HG03575 (cell line): ENCODE measurements around the gene SPRR5.

Experiments
- ATAC-seq: cut with Tn5 transposase; IDR thresholded peaks from one replicate; pipeline ENCODE4 v1.9.1; 2021; ENCODE audit not compliant: unreplicated experiment, insufficient number of reproducible peaks, low FRiP score; ENCODE audit errors: extremely low read depth

Gene SPRR5, protein sequence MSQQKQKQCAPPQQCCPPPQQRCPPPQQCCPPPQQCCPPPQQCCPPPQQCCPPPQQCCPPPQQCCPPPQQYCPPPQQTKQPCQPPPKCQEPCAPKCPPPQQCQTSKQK

GRCh38 chr1:152946651-152947256 lies at the start of gene SPRR5:
SPRR5 (plus strand) TSS chr1:152947206; CDS start chr1:152948555, 1,349 bp downstream.
- ATAC-seq, result no peak

DNA sequence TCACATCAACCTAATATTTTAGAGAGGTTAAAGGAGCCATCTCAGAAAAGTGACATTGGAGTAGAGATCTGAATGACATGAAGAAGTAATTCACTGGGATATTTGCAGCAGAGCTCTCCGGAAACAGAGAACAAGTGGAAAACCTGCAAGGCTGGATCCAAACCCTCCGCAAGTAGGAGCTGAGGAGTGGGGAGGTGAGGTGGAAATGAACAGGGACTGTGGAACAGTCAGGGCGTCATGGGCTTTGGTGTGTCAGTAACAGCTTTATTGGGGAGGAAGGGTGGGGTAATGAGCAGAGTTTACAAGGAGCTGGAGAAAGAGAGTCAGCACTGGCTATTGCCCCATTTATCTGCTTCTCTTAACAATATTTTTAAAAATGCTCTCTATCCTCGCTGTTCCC lies 48.0 kb upstream of the SPRR5 start:
- ATAC-seq, result no peak

GRCh38 chr1:152899883-152900282 lies 47.1 kb upstream of the SPRR5 start:
- no peak for ATAC-seq

- no peak for ATAC-seq
Observed at GRCh38 chr1:152901631-152902030, 45.4 kb upstream of the SPRR5 start.

GRCh38 chr1:152902636-152903035 lies 44.4 kb upstream of the SPRR5 start:
- ATAC-seq, result no peak

- no peak for ATAC-seq
Observed at GRCh38 chr1:152904688-152905440, 42.1 kb upstream of the SPRR5 start.

GRCh38 chr1:152906023-152906565 lies 40.9 kb upstream of the SPRR5 start:
- ATAC-seq, result no peak

- ATAC-seq, result no peak
Observed at GRCh38 chr1:152907686-152908601, 39.1 kb upstream of the SPRR5 start, which contains the start of gene IVL. IVL (plus strand) TSS chr1:152908546; CDS start chr1:152909798, 1,252 bp downstream.

- no peak for ATAC-seq
Observed at GRCh38 chr1:152909206-152909605, 37.8 kb upstream of the SPRR5 start.

GRCh38 chr1:152912471-152912870 lies 34.5 kb upstream of the SPRR5 start:
- ATAC-seq, result no peak

DNA sequence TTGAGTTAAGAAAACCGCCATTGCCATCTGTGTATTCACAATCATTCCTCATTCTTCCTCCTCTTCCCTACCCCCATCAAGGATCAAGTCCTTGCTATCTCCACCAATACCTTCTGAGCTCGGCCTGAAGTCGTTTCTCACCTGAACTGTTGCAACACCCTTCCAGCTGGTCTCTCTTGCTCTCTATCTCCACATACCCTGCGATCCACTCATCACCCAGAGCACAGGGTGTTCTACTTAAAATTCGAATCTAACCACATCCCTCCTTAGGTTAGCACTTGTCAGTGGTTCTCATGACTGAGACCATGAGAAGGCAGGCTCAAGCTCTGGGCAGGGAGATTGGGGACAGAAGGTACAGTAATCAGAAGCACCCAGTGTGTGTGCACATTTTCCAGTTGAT lies 34.1 kb upstream of the SPRR5 start:
- no peak for ATAC-seq

- ATAC-seq, result no peak
Observed at GRCh38 chr1:152917794-152918193, 29.2 kb upstream of the SPRR5 start.

DNA sequence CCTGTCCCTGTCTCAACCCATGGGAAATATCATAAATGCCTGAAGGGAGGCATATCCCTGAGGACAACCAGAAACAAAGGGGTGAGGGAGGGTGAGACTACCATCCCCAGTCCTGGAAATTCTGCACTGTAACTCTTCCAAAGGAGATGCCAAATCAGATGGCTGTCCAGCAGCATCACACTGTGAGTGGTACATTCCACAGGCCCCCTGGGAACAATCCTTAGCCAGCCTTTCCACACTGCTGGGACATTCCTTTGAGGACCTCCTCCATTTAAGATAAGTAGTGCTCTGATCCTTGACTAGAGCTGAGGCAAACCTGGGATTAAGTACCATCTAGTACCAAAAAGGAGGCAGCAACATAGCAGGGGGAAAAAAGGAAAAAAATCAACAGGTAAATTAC lies 27.9 kb upstream of the SPRR5 start:
- no peak for ATAC-seq

DNA sequence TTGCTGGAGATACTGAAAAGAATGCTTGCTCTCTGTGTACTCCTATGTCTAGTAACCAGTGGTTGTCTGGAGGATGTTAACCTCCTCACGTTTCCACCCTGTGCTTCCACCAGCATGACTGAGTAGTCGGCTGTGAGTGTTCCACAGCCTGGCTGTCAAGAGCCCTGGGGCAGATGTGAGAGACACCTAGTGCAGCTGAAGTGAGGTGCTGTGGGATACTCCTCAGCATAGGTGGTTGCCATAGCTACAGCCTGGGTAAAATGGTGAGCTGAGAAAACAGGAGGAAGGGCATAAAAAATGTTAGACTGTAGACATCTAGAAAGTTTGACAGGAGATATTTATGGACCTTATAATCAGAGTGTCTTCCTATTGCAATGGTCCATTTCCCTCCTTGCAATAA lies 22.8 kb upstream of the SPRR5 start:
- ATAC-seq, result no peak

DNA sequence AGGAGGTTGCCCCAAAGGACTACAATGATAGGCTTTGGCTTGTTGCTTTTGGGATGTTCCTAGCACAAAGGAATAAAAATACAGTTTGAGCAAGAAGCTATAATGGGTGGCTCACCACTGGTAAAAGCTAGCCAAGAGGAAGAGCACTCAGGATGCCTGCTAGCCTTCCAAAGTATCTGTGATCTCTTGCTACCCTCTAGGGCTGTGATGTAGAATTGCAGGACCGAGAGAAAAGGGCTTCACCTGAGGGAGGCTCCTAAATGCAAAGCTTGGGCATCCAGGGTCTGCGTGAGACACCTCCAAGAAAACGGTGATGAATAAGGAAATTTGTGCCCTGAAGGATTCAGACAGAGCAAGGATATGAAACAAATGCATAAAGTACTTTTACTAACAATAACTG lies 20.9 kb upstream of the SPRR5 start:
- ATAC-seq, result no peak

DNA sequence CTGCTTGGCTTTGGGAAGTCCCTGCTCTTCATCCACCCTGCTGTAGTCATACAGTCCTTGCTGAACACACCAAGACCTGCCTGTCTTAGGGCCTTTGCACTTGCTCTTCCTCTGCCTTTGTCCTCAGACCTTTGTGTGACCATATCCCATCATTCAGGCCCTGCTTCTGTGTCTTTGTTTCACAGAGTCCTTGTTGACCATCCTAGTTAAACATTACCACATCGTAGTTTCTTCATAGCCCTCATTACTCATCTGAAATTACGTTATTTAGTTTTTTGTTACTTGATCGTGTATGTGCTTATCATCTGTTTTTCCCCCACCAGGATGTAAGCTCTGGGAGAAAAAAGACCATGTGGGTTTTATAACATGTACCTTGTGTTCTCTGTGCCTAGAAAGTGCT lies 18.3 kb upstream of the SPRR5 start:
- ATAC-seq, result no peak

GRCh38 chr1:152932170-152932811 lies 14.7 kb upstream of the SPRR5 start:
- no peak for ATAC-seq

DNA sequence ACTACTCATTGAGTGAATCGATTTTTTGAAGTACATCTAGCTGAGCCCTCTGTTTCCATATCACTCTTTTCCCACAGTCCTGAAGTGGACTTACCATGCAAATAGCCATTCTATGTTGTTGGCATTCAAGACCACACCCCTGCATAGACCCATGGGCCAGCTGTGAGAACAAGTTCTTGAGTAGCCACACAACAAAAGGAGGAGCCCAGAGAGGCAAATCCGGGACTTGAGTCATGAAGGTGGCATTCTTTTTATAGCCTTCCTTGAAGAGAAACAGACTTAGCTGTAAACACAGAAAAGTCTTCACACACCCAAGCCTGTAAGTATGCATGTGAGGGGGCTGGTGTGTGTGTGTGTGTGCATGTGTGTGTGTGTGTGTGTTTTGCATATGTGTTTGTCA lies 13.8 kb upstream of the SPRR5 start:
- no peak for ATAC-seq

DNA sequence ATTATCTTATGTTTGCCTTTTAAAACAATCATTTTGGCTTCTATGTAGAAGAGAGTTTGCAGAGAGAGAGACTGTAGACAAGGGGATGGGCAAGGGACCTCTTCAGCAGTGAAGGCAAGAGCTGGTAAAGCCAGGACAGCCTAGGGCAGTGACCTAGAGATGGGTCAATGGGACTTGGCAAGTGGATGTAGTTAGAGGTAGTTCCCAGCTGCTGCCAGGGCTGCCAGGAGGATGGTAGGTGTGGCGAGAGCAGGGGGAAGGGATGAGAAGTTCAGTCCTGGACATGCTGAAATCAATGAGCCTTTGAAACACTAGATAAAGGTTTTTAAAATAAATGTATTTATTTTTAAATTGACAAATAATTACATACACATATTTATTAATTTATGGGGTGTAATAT lies 6.4 kb upstream of the SPRR5 start:
- ATAC-seq, result no peak
